Breast epithelium (tissue), 3 donors: ENCODE results near the gene C16orf74.

Experiments
- POLR2A ChIP-seq: fragments of 450-650 bp; IDR thresholded peaks from one replicate; pipeline ENCODE4 v1.6.1; 2016; ENCODE audit warnings: antibody characterized with exemption, mild to moderate bottlenecking, moderate library complexity
- POLR2AphosphoS5 ChIP-seq, 3 donors: sonication (generic); formaldehyde crosslinking; IDR thresholded peaks; one replicate each; pipeline ENCODE4 v1.6.1; 2017; ENCODE audit warnings: antibody characterized with exemption in 3 of 3
- TF ChIP-seq, protein P1 (sequence below), 3 donors: fragments of 450-650 bp; IDR thresholded peaks; one replicate each; pipeline ENCODE4 v1.5.1; 2016 to 2017; ENCODE audit warnings: antibody characterized with exemption in 3 of 3, mild to moderate bottlenecking in 3 of 3, moderate library complexity in 3 of 3

DNA sequence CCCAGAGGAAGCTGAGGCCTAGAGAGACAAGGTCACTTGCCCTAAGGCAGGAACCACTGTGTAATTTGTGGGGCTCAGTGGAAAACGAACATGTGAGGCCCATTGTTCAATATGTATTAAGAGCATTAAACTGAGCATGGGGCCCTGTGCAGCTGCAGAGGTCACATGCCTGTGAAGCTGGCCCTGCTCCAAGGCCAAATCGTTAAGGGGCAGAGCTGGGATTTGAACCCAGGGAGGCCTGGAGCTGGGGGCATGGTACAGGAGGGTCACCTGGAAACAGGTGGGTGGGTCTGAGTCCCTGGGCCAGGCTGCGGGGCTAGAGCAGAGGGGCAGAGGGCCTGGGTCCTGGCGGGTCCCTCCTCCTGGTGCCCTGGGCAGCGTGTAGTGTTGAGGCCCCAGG is 19.7 kb downstream of the C16orf74 start:
- TF ChIP-seq POLR2AphosphoS5 (IDR thresholded peaks at IDR 0.05): no peak
- TF ChIP-seq POLR2A: no peak
- TF ChIP-seq, protein P1, sequence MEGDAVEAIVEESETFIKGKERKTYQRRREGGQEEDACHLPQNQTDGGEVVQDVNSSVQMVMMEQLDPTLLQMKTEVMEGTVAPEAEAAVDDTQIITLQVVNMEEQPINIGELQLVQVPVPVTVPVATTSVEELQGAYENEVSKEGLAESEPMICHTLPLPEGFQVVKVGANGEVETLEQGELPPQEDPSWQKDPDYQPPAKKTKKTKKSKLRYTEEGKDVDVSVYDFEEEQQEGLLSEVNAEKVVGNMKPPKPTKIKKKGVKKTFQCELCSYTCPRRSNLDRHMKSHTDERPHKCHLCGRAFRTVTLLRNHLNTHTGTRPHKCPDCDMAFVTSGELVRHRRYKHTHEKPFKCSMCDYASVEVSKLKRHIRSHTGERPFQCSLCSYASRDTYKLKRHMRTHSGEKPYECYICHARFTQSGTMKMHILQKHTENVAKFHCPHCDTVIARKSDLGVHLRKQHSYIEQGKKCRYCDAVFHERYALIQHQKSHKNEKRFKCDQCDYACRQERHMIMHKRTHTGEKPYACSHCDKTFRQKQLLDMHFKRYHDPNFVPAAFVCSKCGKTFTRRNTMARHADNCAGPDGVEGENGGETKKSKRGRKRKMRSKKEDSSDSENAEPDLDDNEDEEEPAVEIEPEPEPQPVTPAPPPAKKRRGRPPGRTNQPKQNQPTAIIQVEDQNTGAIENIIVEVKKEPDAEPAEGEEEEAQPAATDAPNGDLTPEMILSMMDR (IDR thresholded peaks at IDR 0.05): no peak
